ENCODE results near the gene PNPLA7. TPM values are rescaled to one million over a fixed set of nuclear protein-coding genes. Genes with fewer than 3 reads are reported as not detected.

PNPLA7 gene
- total and polyA plus RNA-seq, 2 of the 13 experiments (the other 11 are each of a cell fraction or from before 2014, with no cell fraction given) = 0.42 to 1.5 TPM

- no TSS peak for BruUV-seq (replicated peaks)
- in situ Hi-C loops (cut with HindIII; ENCODE audit: extremely low pct_ligation_motif_present, low pct_unique_long_range_greater_than_20kb) = no loop called here
Measured at GRCh38 chr9:137444106-137444790, 106.0 kb downstream of the PNPLA7 start.

More at GRCh38 chr9:137444106-137444790, 106.0 kb downstream of the PNPLA7 start:
- peaks cover 0 to 4% of the 10 kb centered on the region in 2 experiments; a peak in 1 of 5 replicates for H3K27me3 ChIP-seq (ENCODE audit: control insufficient read depth in 1 of 2, insufficient read depth in 2 of 2, low read length in 2 of 2)
- no peak overlapping the region for H3K27ac ChIP-seq (ENCODE audit: extremely low read length, insufficient read depth, low read length)
- no peaks in the 10 kb centered on the region for H3K79me2 ChIP-seq (ENCODE audit: insufficient read depth, low read length)
- CTCF ChIA-PET (ENCODE audit: low intra/inter-chr PET ratio, low total read pairs) = interaction anchor here (0.6 to 2.5 kb wide), 3 partner anchors 21 to 157 kb away, joined by 3 to 23 read pairs (median 6); partner anchors contain the start of genes EXD3 and NOXA1
- peaks cover 4% of the 10 kb centered on the region; the same call in 1 of the 2 replicates for H4K20me1 ChIP-seq (ENCODE audit: insufficient read depth, low read length)
- H3K4me1 ChIP-seq (ENCODE audit: insufficient read depth, low read length) = peaks cover 25% of the 10 kb centered on the region
- H3K4me3 ChIP-seq (replicated peaks in 1 of 3; ENCODE audit: insufficient read depth in 1 of 3, low read depth in 2 of 3, low read length in 3 of 3) = no peak overlapping the region
- intact Hi-C loops (cut with micrococcal nuclease; ENCODE audit: unreplicated experiment) = no loop called here
- ATAC-seq (no peak), FAIRE-seq (no peak), DNase-seq (ENCODE audit: low spot score) (no peak)
- WGBS (ENCODE audit: low lambda C conversion rate) = 80% methylated on average over 14 of the region's 14 CpGs
- H3K4me2 ChIP-seq (ENCODE audit: low read depth, low read length) = no peak overlapping the region
- no peaks in the 10 kb centered on the region for H3K9me3 ChIP-seq (ENCODE audit: low read length)
- POLR2A ChIA-PET = interaction anchor here (1.6 kb wide), 1 partner anchor 21 kb away, joined by 7 read pairs; the partner anchor contains the start of genes EXD3 and NOXA1
- peaks cover 0 to 5% of the 10 kb centered on the region in 2 experiments; a peak in 1 of 5 replicates for H3K36me3 ChIP-seq (replicated peaks in 1 of 2; ENCODE audit: control insufficient read depth in 1 of 2, insufficient read depth in 2 of 2, low read length in 2 of 2)
- H2AFZ ChIP-seq (ENCODE audit: low read length) = no peak overlapping the region
- H3K9ac ChIP-seq (ENCODE audit: insufficient read depth, low read depth, low read length) = no peak overlapping the region
- no peak for TF ChIP-seq ZNF343 (CRISPR knock-in tag; IDR thresholded peaks at IDR 0.05)
- TF ChIP-seq ZBTB44 (CRISPR knock-in tag; IDR thresholded peaks at IDR 0.05) = no peak
- TF ChIP-seq ESRRA (CRISPR knock-in tag; IDR thresholded peaks at IDR 0.05; ENCODE audit: low read depth) = no peak
- TF ChIP-seq ZNF770 (CRISPR knock-in tag; IDR thresholded peaks at IDR 0.05) = peak; percentile 87
- no peak for TF ChIP-seq ZNF792 (CRISPR knock-in tag; IDR thresholded peaks at IDR 0.05)
- no peak for TF ChIP-seq ZNF33A (CRISPR knock-in tag; IDR thresholded peaks at IDR 0.05; ENCODE audit: borderline replicate concordance)
- TF ChIP-seq CCAR2 (optimal IDR thresholded peaks at IDR 0.05; ENCODE audit: low read depth, low read length) = no peak
- no peak for TF ChIP-seq MAFK (conservative IDR thresholded peaks at IDR 0.05 in 1 of 2, IDR thresholded peaks at IDR 0.05 in 1 of 2; ENCODE audit: low read length in 2 of 2)
- peak; percentile 31 for TF ChIP-seq CTCF (CRISPR knock-in tag; IDR thresholded peaks at IDR 0.05)
- no peak for TF ChIP-seq CERS6 (CRISPR knock-in tag; IDR thresholded peaks at IDR 0.05)
- TF ChIP-seq THAP11 (CRISPR knock-in tag; IDR thresholded peaks at IDR 0.05) = no peak
- TF ChIP-seq RCOR2 (CRISPR knock-in tag; IDR thresholded peaks at IDR 0.05) = no peak
- 0 out of 2 replicates have a peak, but pooled peaks have one; percentile 48 for TF ChIP-seq ZMYM3 (CRISPR knock-in tag; IDR thresholded peaks at IDR 0.05)
- TF ChIP-seq ZNF556 (CRISPR knock-in tag; IDR thresholded peaks at IDR 0.05; ENCODE audit: borderline replicate concordance) = no peak
- TF ChIP-seq ZBTB2 (CRISPR knock-in tag; IDR thresholded peaks at IDR 0.05; ENCODE audit: low read depth) = no peak
- TF ChIP-seq IKZF4 (CRISPR knock-in tag; IDR thresholded peaks at IDR 0.05; ENCODE audit: borderline replicate concordance, low read depth, not compliant biosample characterization) = no peak

Data from HepG2 (cell line).